Activated CD8-positive, alpha-beta memory T cell treated with anti-CD3 and anti-CD28 coated beads, Interleukin-2, amount 10 ng/mL, durations not matched to agents 7 days and 5 days (primary cell): ENCODE data around the gene KLHDC8A. TPM values are rescaled to one million over a fixed set of nuclear protein-coding genes. Genes with fewer than 3 reads are reported as not detected.

Source experiments
- ATAC-seq: fragments of 150-1000 bp; cut with Tn5 transposase; one replicate; pipeline ENCODE4 v1.10.0; 2021; ENCODE audit warnings: moderate library complexity
- CTCF ChIA-PET: fragments of 350-600 bp; sonication (Branson Sonifier 250); formaldehyde crosslinking; loops from one replicate; lab custom pipeline; 2021; ENCODE audit warnings: antibody characterized with exemption; lab: Charles Lee
- DNase-seq: peaks from one replicate; pipeline ENCODE4 v3.0.0-alpha.2; 2020
- H3K27ac Mint-ChIP-seq: one replicate; pipeline ENCODE4 v1.8.0; 2021; ENCODE audit warnings: mild to moderate bottlenecking, mixed read lengths
- H3K27me3 Mint-ChIP-seq: one replicate; pipeline ENCODE4 v1.8.0; 2021; ENCODE audit warnings: mixed read lengths
- H3K36me3 Mint-ChIP-seq: one replicate; pipeline ENCODE4 v1.8.0; 2021; ENCODE audit warnings: mild to moderate bottlenecking, mixed read lengths
- H3K4me1 Mint-ChIP-seq: one replicate; pipeline ENCODE4 v1.8.0; 2021; ENCODE audit warnings: mixed read lengths
- H3K4me3 Mint-ChIP-seq: one replicate; pipeline ENCODE4 v1.8.0; 2021; ENCODE audit warnings: mild to moderate bottlenecking, moderate library complexity, mixed read lengths
- H3K9me3 Mint-ChIP-seq: one replicate; pipeline ENCODE4 v1.8.0; 2022; ENCODE audit warnings: low read depth, mixed read lengths
- total RNA-seq, 2 experiments: library from RNA; stranded (reverse); gene quantifications; one replicate each; pipeline ENCODE4 v1.2.3, GENCODE V29; 2021

Gene KLHDC8A
- total RNA-seq, 2 experiments from 2014 or later, result not detected

GRCh38 chr1:205379056-205379455 lies 22.3 kb upstream of the KLHDC8A start:
- ATAC-seq (no peak), DNase-seq (no peak)
- Mint-ChIP-seq H3K9me3 (no peaks in the 10 kb centered on the region), H3K27ac (no peak overlapping the region), H3K27me3 (peaks cover 39% of the 10 kb centered on the region), H3K36me3 (no peaks in the 10 kb centered on the region), H3K4me3 (no peak overlapping the region), H3K4me1 (peaks cover 2% of the 10 kb centered on the region)
- CTCF ChIA-PET, result interaction anchor here (0.8 kb wide), 1 partner anchor 106 kb away, joined by 3 read pairs; no protein-coding TSS in a partner anchor

- Mint-ChIP-seq H3K4me1 (peaks cover 5% of the 10 kb centered on the region), H3K9me3 (no peaks in the 10 kb centered on the region), H3K4me3 (no peak overlapping the region), H3K27me3 (peaks cover 50% of the 10 kb centered on the region), H3K36me3 (no peaks in the 10 kb centered on the region), H3K27ac (no peak overlapping the region)
- no peak for DNase-seq
- CTCF ChIA-PET, result interaction anchor here (1.2 kb wide), 1 partner anchor 20 kb away, joined by 3 read pairs; no protein-coding TSS in a partner anchor
- no peak for ATAC-seq
Observed at GRCh38 chr1:205377355-205377754, 20.6 kb upstream of the KLHDC8A start.

GRCh38 chr1:205376739-205377138 lies 20.0 kb upstream of the KLHDC8A start:
- DNase-seq (no peak), ATAC-seq (no peak)
- Mint-ChIP-seq H3K27me3 (peaks cover 54% of the 10 kb centered on the region), H3K4me3 (no peak overlapping the region), H3K27ac (no peak overlapping the region), H3K4me1 (peaks cover 5% of the 10 kb centered on the region), H3K9me3 (no peaks in the 10 kb centered on the region), H3K36me3 (no peaks in the 10 kb centered on the region)
- CTCF ChIA-PET, result interaction anchor here (1.2 to 1.4 kb wide), 4 partner anchors 20 to 54 kb away, joined by 3 to 6 read pairs (median 3); no protein-coding TSS in a partner anchor

GRCh38 chr1:205375835-205376545 lies 19.3 kb upstream of the KLHDC8A start:
- Mint-ChIP-seq H3K27me3 (peaks cover 53% of the 10 kb centered on the region), H3K36me3 (no peaks in the 10 kb centered on the region), H3K4me1 (peaks cover 5% of the 10 kb centered on the region), H3K27ac (no peak overlapping the region), H3K9me3 (no peaks in the 10 kb centered on the region), H3K4me3 (no peak overlapping the region)
- DNase-seq (no peak), ATAC-seq (no peak)
- CTCF ChIA-PET, result interaction anchor here (1.3 to 1.4 kb wide), 3 partner anchors 20 to 55 kb away, joined by 3 to 6 read pairs (median 3); no protein-coding TSS in a partner anchor

GRCh38 chr1:205374210-205375078 lies 17.7 kb upstream of the KLHDC8A start:
- no peak for ATAC-seq
- H3K27me3 Mint-ChIP-seq, result peaks cover 50% of the 10 kb centered on the region
- no peak overlapping the region for H3K27ac Mint-ChIP-seq

GRCh38 chr1:205373798-205374175 lies 17.1 kb upstream of the KLHDC8A start:
- DNase-seq, result no peak
- Mint-ChIP-seq H3K27me3 (peaks cover 46% of the 10 kb centered on the region), H3K9me3 (no peaks in the 10 kb centered on the region), H3K36me3 (no peaks in the 10 kb centered on the region), H3K4me1 (peaks cover 5% of the 10 kb centered on the region), H3K4me3 (no peak overlapping the region), H3K27ac (no peak overlapping the region)
- no peak for ATAC-seq
- CTCF ChIA-PET, result interaction anchor here (1.9 kb wide), 1 partner anchor 112 kb away, joined by 5 read pairs; no protein-coding TSS in a partner anchor

More at GRCh38 chr1:205374210-205375078, 17.7 kb upstream of the KLHDC8A start:
- no peak overlapping the region for H3K4me3 Mint-ChIP-seq
- no peak for DNase-seq
- CTCF ChIA-PET, result interaction anchor here (0.6 to 1.9 kb wide), 3 partner anchors 111 to 338 kb away, joined by 3 to 5 read pairs (median 3); no protein-coding TSS in a partner anchor
- H3K36me3 Mint-ChIP-seq, result no peaks in the 10 kb centered on the region
- H3K4me1 Mint-ChIP-seq, result peaks cover 5% of the 10 kb centered on the region
- H3K9me3 Mint-ChIP-seq, result no peaks in the 10 kb centered on the region

- no peak for DNase-seq
- Mint-ChIP-seq H3K4me1 (peaks cover 5% of the 10 kb centered on the region), H3K4me3 (no peak overlapping the region), H3K36me3 (no peaks in the 10 kb centered on the region), H3K27ac (no peak overlapping the region), H3K9me3 (no peaks in the 10 kb centered on the region), H3K27me3 (peaks cover 46% of the 10 kb centered on the region)
- no peak for ATAC-seq
- CTCF ChIA-PET, result interaction anchor here (1.2 to 1.9 kb wide), 2 partner anchors 19 to 112 kb away, joined by 4 to 5 read pairs; no protein-coding TSS in a partner anchor
Observed at GRCh38 chr1:205373022-205373797, 16.5 kb upstream of the KLHDC8A start.

GRCh38 chr1:205371871-205372660 lies 15.3 kb upstream of the KLHDC8A start:
- Mint-ChIP-seq H3K4me1 (peaks cover 5% of the 10 kb centered on the region), H3K27ac (no peak overlapping the region), H3K36me3 (no peaks in the 10 kb centered on the region), H3K4me3 (no peak overlapping the region), H3K9me3 (no peaks in the 10 kb centered on the region), H3K27me3 (peaks cover 35% of the 10 kb centered on the region)
- ATAC-seq (no peak), DNase-seq (no peak)
- CTCF ChIA-PET, result interaction anchor here (0.8 to 1.2 kb wide), 2 partner anchors 18 to 152 kb away, joined by 3 to 4 read pairs; no protein-coding TSS in a partner anchor

GRCh38 chr1:205370780-205371179 lies 14.1 kb upstream of the KLHDC8A start:
- Mint-ChIP-seq H3K4me3 (no peak overlapping the region), H3K27me3 (peaks cover 25% of the 10 kb centered on the region), H3K36me3 (no peaks in the 10 kb centered on the region), H3K9me3 (no peaks in the 10 kb centered on the region), H3K27ac (no peak overlapping the region), H3K4me1 (peaks cover 5% of the 10 kb centered on the region)
- CTCF ChIA-PET, result interaction anchor here (1.8 kb wide), 1 partner anchor 16 kb away, joined by 4 read pairs; no protein-coding TSS in a partner anchor
- DNase-seq (no peak), ATAC-seq (no peak)

- no peaks in the 10 kb centered on the region for H3K36me3 Mint-ChIP-seq
- ATAC-seq (no peak), DNase-seq (no peak)
- peaks cover 23% of the 10 kb centered on the region for H3K27me3 Mint-ChIP-seq
- no peaks in the 10 kb centered on the region for H3K9me3 Mint-ChIP-seq
- no peak overlapping the region for H3K27ac Mint-ChIP-seq
- peaks cover 5% of the 10 kb centered on the region for H3K4me1 Mint-ChIP-seq
- CTCF ChIA-PET, result interaction anchor here (1.0 to 1.8 kb wide), 2 partner anchors 15 to 45 kb away, joined by 3 to 4 read pairs; no protein-coding TSS in a partner anchor
- no peak overlapping the region for H3K4me3 Mint-ChIP-seq
Observed at GRCh38 chr1:205369701-205370123, 13.0 kb upstream of the KLHDC8A start.

- ATAC-seq (no peak), DNase-seq (no peak)
- Mint-ChIP-seq H3K27ac (no peak overlapping the region), H3K4me3 (no peak overlapping the region), H3K36me3 (no peaks in the 10 kb centered on the region), H3K27me3 (peaks cover 16% of the 10 kb centered on the region), H3K9me3 (no peaks in the 10 kb centered on the region), H3K4me1 (no peaks in the 10 kb centered on the region)
- CTCF ChIA-PET, result interaction anchor here (1.0 kb wide), 1 partner anchor 43 kb away, joined by 3 read pairs; no protein-coding TSS in a partner anchor
Observed at GRCh38 chr1:205368478-205368877, 11.8 kb upstream of the KLHDC8A start.
